Lower lobe of right lung (tissue), 2 donors: ENCODE measurements around the gene SLC25A44. TPM values are rescaled to one million over a fixed set of nuclear protein-coding genes. Genes with fewer than 3 reads are reported as not detected.

Experiments
- ATAC-seq, 2 donors: fragments of 200-7000 bp; cut with Tn5 transposase; one replicate each; pipeline ENCODE4 v1.9.1; 2020 to 2022; ENCODE audit warnings: mild to moderate bottlenecking in 2 of 2, moderate library complexity in 2 of 2
- DNase-seq: peaks from one replicate; pipeline ENCODE4 v3.0.0-alpha.2; 2020
- H3K27ac ChIP-seq: fragments of 200-600 bp; one replicate; pipeline ENCODE4 v1.8.0; 2022
- H3K27me3 ChIP-seq: fragments of 200-600 bp; one replicate; pipeline ENCODE4 v1.8.0; 2022; ENCODE audit warnings: low read depth
- H3K36me3 ChIP-seq: fragments of 200-600 bp; one replicate; pipeline ENCODE4 v1.8.0; 2022; ENCODE audit warnings: mild to moderate bottlenecking
- H3K4me1 ChIP-seq: fragments of 200-600 bp; one replicate; pipeline ENCODE4 v1.8.0; 2022
- H3K4me3 ChIP-seq: fragments of 200-600 bp; one replicate; pipeline ENCODE4 v1.8.0; 2022; ENCODE audit warnings: mild to moderate bottlenecking
- H3K9me3 ChIP-seq: fragments of 200-600 bp; one replicate; pipeline ENCODE4 v1.8.0; 2022
- intact Hi-C: fragments of 100-400 bp; cut with DNase I; formaldehyde crosslinking; loops from one replicate; pipeline ENCODE4 v1.11.0; 2022
- total RNA-seq: library from RNA; stranded (reverse); fragmentation: NEBNext Ultra II Directional; extraction: Animal tissue kit (Norgen Biotek cat#: 25700); gene quantifications from one replicate; pipeline ENCODE4 v1.2.1, GENCODE V29; 2021
- TF ChIP-seq, protein P1 (sequence below): fragments of 200-600 bp; IDR thresholded peaks from one replicate; pipeline ENCODE4 v1.8.0; 2022; ENCODE audit warnings: antibody characterized with exemption, mild to moderate bottlenecking
- donor health status: DM: no; HTN: yes; CAD: no; lungs with severe emphysema.

Gene SLC25A44
- total RNA-seq, 1 donor from 2014 or later, result 17.7 TPM

- ATAC-seq (no peak), DNase-seq (no peak)
- peaks cover 27% of the 10 kb centered on the region for H3K4me1 ChIP-seq
- no peaks in the 10 kb centered on the region for H3K9me3 ChIP-seq
- H3K4me3 ChIP-seq, result no peak overlapping the region
- no peaks in the 10 kb centered on the region for H3K27me3 ChIP-seq
- peaks cover 62% of the 10 kb centered on the region for H3K36me3 ChIP-seq
- H3K27ac ChIP-seq, result no peak overlapping the region
- intact Hi-C loops, result no loop called here
- TF ChIP-seq, protein P1, sequence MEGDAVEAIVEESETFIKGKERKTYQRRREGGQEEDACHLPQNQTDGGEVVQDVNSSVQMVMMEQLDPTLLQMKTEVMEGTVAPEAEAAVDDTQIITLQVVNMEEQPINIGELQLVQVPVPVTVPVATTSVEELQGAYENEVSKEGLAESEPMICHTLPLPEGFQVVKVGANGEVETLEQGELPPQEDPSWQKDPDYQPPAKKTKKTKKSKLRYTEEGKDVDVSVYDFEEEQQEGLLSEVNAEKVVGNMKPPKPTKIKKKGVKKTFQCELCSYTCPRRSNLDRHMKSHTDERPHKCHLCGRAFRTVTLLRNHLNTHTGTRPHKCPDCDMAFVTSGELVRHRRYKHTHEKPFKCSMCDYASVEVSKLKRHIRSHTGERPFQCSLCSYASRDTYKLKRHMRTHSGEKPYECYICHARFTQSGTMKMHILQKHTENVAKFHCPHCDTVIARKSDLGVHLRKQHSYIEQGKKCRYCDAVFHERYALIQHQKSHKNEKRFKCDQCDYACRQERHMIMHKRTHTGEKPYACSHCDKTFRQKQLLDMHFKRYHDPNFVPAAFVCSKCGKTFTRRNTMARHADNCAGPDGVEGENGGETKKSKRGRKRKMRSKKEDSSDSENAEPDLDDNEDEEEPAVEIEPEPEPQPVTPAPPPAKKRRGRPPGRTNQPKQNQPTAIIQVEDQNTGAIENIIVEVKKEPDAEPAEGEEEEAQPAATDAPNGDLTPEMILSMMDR, result no peak
Observed at GRCh38 chr1:156221986-156222692, 28.2 kb downstream of the SLC25A44 start.

DNA sequence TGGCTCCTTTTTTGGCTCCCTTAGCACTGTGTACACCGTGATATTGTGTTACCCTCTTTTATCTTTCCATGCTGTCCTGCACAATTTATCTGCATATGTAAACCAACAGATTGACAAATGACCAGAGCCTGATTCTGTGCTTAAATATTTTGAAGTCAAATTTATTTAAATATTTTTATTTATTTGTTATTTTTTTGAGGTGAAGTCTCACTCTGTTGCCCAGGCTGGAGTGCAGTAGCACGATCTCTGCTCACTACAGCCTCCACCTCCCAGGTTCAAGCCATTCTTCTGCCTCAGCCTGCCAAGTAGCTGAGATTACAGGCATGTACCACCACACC lies 31.7 kb downstream of the SLC25A44 start:
- H3K36me3 ChIP-seq, result peaks cover 87% of the 10 kb centered on the region
- ATAC-seq (no peak), DNase-seq (peak; percentile 13)
- peaks cover 12% of the 10 kb centered on the region for H3K4me1 ChIP-seq
- H3K27me3 ChIP-seq, result no peaks in the 10 kb centered on the region
- no peaks in the 10 kb centered on the region for H3K9me3 ChIP-seq
- intact Hi-C loops, result loop anchor here (5.0 kb wide), 1 partner anchor 78 kb away; no protein-coding TSS in a partner anchor
- H3K4me3 ChIP-seq, result no peak overlapping the region
- TF ChIP-seq, protein P1, result peak; percentile 10
- no peak overlapping the region for H3K27ac ChIP-seq

DNA sequence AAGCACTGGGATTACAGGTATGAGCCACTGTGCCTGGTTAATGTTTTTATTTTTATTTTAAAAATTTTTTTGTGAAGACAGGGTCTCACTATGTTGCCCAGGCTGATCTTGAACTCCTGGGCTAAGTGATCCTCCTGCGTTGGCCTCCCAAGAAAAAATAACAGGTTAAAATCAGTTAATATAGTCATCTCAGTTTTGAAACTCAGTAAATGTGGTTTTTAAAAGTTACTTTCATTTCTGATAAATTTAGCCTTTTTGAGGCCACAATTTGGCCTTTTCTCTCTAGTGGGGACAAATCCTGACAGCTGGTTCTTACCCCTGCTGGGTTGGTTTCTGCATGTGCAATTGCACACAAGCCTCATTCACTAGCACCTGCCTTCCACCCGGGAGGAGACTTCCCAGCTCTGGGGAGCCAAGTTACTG lies 32.2 kb downstream of the SLC25A44 start:
- Histone ChIP-seq H3K36me3 (peaks cover 82% of the 10 kb centered on the region), H3K27me3 (no peaks in the 10 kb centered on the region), H3K9me3 (no peaks in the 10 kb centered on the region), H3K4me3 (no peak overlapping the region), H3K27ac (no peak overlapping the region), H3K4me1 (peaks cover 12% of the 10 kb centered on the region)
- intact Hi-C loops, result loop anchor here (5.0 kb wide), 1 partner anchor 79 kb away; no protein-coding TSS in a partner anchor
- DNase-seq (peak; percentile 8), ATAC-seq (no peak)
- TF ChIP-seq, protein P1, result no peak

DNA sequence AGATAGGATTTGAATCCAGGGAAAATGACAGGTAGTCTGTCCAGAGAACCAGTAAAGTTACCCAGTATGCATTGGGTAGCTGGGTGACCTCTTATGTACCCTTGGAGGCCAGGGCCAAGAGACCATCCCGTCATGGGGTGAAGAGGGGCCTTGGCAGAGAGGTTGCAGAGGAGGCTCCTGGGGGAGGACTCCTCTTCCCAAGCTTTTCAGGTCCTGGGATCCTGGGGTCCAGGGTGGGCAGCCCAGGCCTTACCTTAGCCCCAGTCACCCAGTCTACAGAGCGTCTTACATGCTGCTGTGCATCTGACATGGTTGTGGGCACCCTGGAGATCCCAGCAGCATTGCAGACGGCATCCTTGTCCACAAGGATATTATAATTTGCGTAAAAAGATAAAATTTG lies 32.9 kb downstream of the SLC25A44 start:
- Histone ChIP-seq H3K27ac (no peak overlapping the region), H3K4me1 (peaks cover 12% of the 10 kb centered on the region), H3K9me3 (no peaks in the 10 kb centered on the region), H3K4me3 (no peak overlapping the region), H3K36me3 (peaks cover 75% of the 10 kb centered on the region), H3K27me3 (no peaks in the 10 kb centered on the region)
- DNase-seq, result peak; percentile 12
- no peak for ATAC-seq
- intact Hi-C loops, result loop anchor here (5.0 kb wide), 1 partner anchor 79 kb away; no protein-coding TSS in a partner anchor
- TF ChIP-seq, protein P1, result no peak

DNA sequence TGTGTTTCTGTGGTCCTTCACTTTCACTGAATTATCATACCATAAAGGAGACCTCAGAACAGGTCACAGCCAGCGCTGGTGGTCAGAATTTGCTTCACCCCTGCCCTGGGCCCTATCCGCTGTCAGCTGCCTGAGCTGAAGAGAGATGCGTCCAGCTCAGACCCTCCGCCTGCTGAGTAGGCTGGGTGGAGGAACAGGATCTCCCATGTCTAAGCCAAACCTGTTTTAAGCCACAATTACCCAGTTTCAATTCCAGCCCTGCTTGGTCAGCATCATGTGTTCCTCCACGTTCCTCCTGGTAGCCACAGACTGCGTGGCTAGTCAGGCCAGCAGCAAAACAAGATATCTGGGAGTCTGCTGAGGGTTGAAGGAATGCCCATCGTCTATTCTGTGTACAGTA lies 34.6 kb downstream of the SLC25A44 start:
- H3K27ac ChIP-seq, result no peak overlapping the region
- DNase-seq (no peak), ATAC-seq (no peak)
- peaks cover 12% of the 10 kb centered on the region for H3K4me1 ChIP-seq
- H3K27me3 ChIP-seq, result no peaks in the 10 kb centered on the region
- peaks cover 72% of the 10 kb centered on the region for H3K36me3 ChIP-seq
- no peak overlapping the region for H3K4me3 ChIP-seq
- TF ChIP-seq, protein P1, result no peak
- no peaks in the 10 kb centered on the region for H3K9me3 ChIP-seq
- intact Hi-C loops, result loop anchor here (5.0 kb wide), 1 partner anchor 81 kb away; no protein-coding TSS in a partner anchor
